IMR-90 (cell line): ENCODE results near the gene RFX2. TPM values are rescaled to one million over a fixed set of nuclear protein-coding genes. Genes with fewer than 3 reads are reported as not detected.
A peak's percentile ranks its signal among the peaks of the same experiment; 100 is the strongest.

Experiments
- ATAC-seq: fragments of 200-7000 bp; cut with Tn5 transposase; 2 replicates; pipeline ENCODE4 v1.9.1; 2020; ENCODE audit warnings: low read depth, mild to moderate bottlenecking, moderate library complexity
- BruUV-seq: library from RNA; stranded (reverse); fragments of 400-500 nt; replicated peaks from 2 replicates; lab custom pipeline; 2021; lab: Mats Ljungman, UMichigan
- CTCF ChIA-PET: fragments of 300-600 bp; formaldehyde crosslinking; extraction: SDS; loops from one replicate; lab custom pipeline; 2021; ENCODE audit warnings: antibody characterized with exemption; lab: Yijun Ruan, JAX
- POLR2A ChIA-PET: fragments of 300-600 bp; sonication (Branson Sonifier 250); formaldehyde crosslinking; loops from one replicate; lab custom pipeline; 2022; ENCODE audit warnings: antibody characterized with exemption; ENCODE audit not compliant: unreplicated experiment; lab: Charles Lee
- DNase-seq: peaks from one replicate; pipeline ENCODE4 v3.0.0; 2013
- H2AFZ ChIP-seq: replicated peaks from 2 replicates; pipeline ENCODE3; 2013; ENCODE audit warnings: low read length, mild to moderate bottlenecking; ENCODE audit not compliant: poor library complexity
- H2AK5ac ChIP-seq: 2 replicates; pipeline ENCODE4 v1.6.1; 2013; ENCODE audit warnings: low read depth, low read length, inconsistent platforms
- H2AK9ac ChIP-seq: replicated peaks from 2 replicates; pipeline ENCODE3; 2013; ENCODE audit warnings: mild to moderate bottlenecking, low read depth, low read length, moderate library complexity; ENCODE audit not compliant: poor library complexity
- H2BK120ac ChIP-seq: 2 replicates; pipeline ENCODE4 v1.6.1; 2013; ENCODE audit warnings: low read depth, low read length, inconsistent platforms
- H2BK15ac ChIP-seq: 3 replicates; pipeline ENCODE4 v1.6.1; 2013; ENCODE audit warnings: low read depth, low read length, inconsistent platforms
- H2BK20ac ChIP-seq: 2 replicates; pipeline ENCODE4 v1.6.1; 2013; ENCODE audit warnings: low read depth, mild to moderate bottlenecking, inconsistent platforms, low read length, moderate library complexity
- H2BK5ac ChIP-seq: 2 replicates; pipeline ENCODE4 v1.6.1; 2013; ENCODE audit warnings: mild to moderate bottlenecking, low read depth, low read length, inconsistent platforms; ENCODE audit not compliant: poor library complexity, severe bottlenecking
- H3K14ac ChIP-seq: replicated peaks from 2 replicates; pipeline ENCODE4 v1.6.1; 2013; ENCODE audit warnings: low read depth, low read length, inconsistent platforms
- H3K18ac ChIP-seq: 2 replicates; pipeline ENCODE4 v1.6.1; 2013; ENCODE audit warnings: low read depth, low read length, control low read depth
- H3K23ac ChIP-seq: 2 replicates; pipeline ENCODE4 v1.6.1; 2013; ENCODE audit warnings: low read depth, low read length, inconsistent platforms
- H3K27ac ChIP-seq: 2 replicates; pipeline ENCODE4 v1.5.1; 2013; ENCODE audit warnings: mild to moderate bottlenecking, control low read depth, low read length; ENCODE audit not compliant: insufficient read depth
- H3K27me3 ChIP-seq: 2 replicates; pipeline ENCODE4 v1.6.1; 2013; ENCODE audit warnings: low read length; ENCODE audit not compliant: control insufficient read depth, insufficient read depth
- H3K36me3 ChIP-seq: 2 replicates; pipeline ENCODE4 v1.6.1; 2013; ENCODE audit warnings: low read length, mixed read lengths; ENCODE audit not compliant: control insufficient read depth, insufficient read depth
- H3K4ac ChIP-seq: 2 replicates; pipeline ENCODE4 v1.6.1; 2013; ENCODE audit warnings: low read depth, low read length, inconsistent platforms
- H3K4me1 ChIP-seq: 2 replicates; pipeline ENCODE4 v1.6.1; 2013; ENCODE audit warnings: low read length, mixed read lengths; ENCODE audit not compliant: control insufficient read depth, insufficient read depth
- H3K4me2 ChIP-seq: 2 replicates; pipeline ENCODE4 v1.6.1; 2013; ENCODE audit warnings: low read depth, mild to moderate bottlenecking, control low read depth, low read length, moderate library complexity
- H3K4me3 ChIP-seq: 2 replicates; pipeline ENCODE4 v1.5.1; 2013; ENCODE audit warnings: low read depth, mild to moderate bottlenecking, control low read depth, low read length, moderate library complexity; ENCODE audit not compliant: insufficient read depth
- H3K56ac ChIP-seq: 2 replicates; pipeline ENCODE4 v1.6.1; 2013; ENCODE audit warnings: low read length, inconsistent platforms; ENCODE audit not compliant: insufficient read depth; ENCODE audit errors: extremely low read depth
- H3K79me1 ChIP-seq, 2 experiments: 2 replicates each; pipeline ENCODE4 v1.6.1; 2013; ENCODE audit warnings: low read length in 2 of 2, inconsistent platforms in 1 of 2, low read depth in 1 of 2
- H3K9ac ChIP-seq: 2 replicates; pipeline ENCODE4 v1.6.1; 2013; ENCODE audit warnings: low read depth, low read length, control low read depth
- H3K9me1 ChIP-seq: 2 replicates; pipeline ENCODE4 v1.6.1; 2013; ENCODE audit warnings: low read length, inconsistent platforms; ENCODE audit not compliant: insufficient read depth
- H3K9me3 ChIP-seq: 2 replicates; pipeline ENCODE4 v1.6.1; 2013; ENCODE audit warnings: low read length; ENCODE audit not compliant: control insufficient read depth, insufficient read depth
- H4K20me1 ChIP-seq: 2 replicates; pipeline ENCODE4 v1.6.1; 2013; ENCODE audit warnings: low read length, inconsistent platforms; ENCODE audit not compliant: insufficient read depth
- H4K5ac ChIP-seq: 2 replicates; pipeline ENCODE4 v1.6.1; 2013; ENCODE audit warnings: mild to moderate bottlenecking, low read depth, low read length, control low read depth
- H4K8ac ChIP-seq, 2 experiments: 2 replicates each; pipeline ENCODE4 v1.6.1; 2013; ENCODE audit warnings: low read depth in 2 of 2, low read length in 2 of 2, control low read depth in 1 of 2, inconsistent platforms in 1 of 2
- H4K91ac ChIP-seq: 2 replicates; pipeline ENCODE4 v1.6.1; 2013; ENCODE audit warnings: low read depth, low read length, inconsistent platforms; ENCODE audit not compliant: insufficient read depth
- CHD1 ChIP-seq: IDR thresholded peaks from 2 replicates; pipeline ENCODE4 v1.6.1; 2012; ENCODE audit warnings: low read depth, low read length, improper control_type of control experiment
- MAFK ChIP-seq: IDR thresholded peaks from 2 replicates; pipeline ENCODE4 v1.6.1; 2012; ENCODE audit warnings: low read depth, low read length, improper control_type of control experiment
- MAZ ChIP-seq: IDR thresholded peaks from 2 replicates; pipeline ENCODE4 v1.6.1; 2012; ENCODE audit warnings: low read depth, mild to moderate bottlenecking, low read length, improper control_type of control experiment, moderate library complexity, borderline replicate concordance
- NFE2L2 ChIP-seq: fragments of 150-350 bp; IDR thresholded peaks from 2 replicates; pipeline ENCODE4 v1.6.1; 2016; ENCODE audit warnings: low read depth, mild to moderate bottlenecking, low read length
- POLR2A ChIP-seq: IDR thresholded peaks from 2 replicates; pipeline ENCODE4 v1.6.1; 2012; ENCODE audit warnings: mild to moderate bottlenecking, low read depth, low read length
- RCOR1 ChIP-seq: IDR thresholded peaks from 2 replicates; pipeline ENCODE4 v1.6.1; 2012; ENCODE audit warnings: mild to moderate bottlenecking, low read length, improper control_type of control experiment; ENCODE audit not compliant: insufficient replicate concordance
- WGBS, 2 experiments: methylation state at CpG; one replicate each; pipeline versions ENCODE4 v1.1.5 to v1.1.7; 2013; ENCODE audit warnings: missing lambda C conversion rate in 2 of 2; ENCODE audit not compliant: insufficient read length in 1 of 2; ENCODE audit errors: extremely low coverage in 2 of 2; 5-methylcytosine and 5-hydroxymethylcytosine counted together
- dilution Hi-C: fragments of 300-500 bp; cut with HindIII; formaldehyde crosslinking; loops from one replicate; pipeline ENCODE4 v1.14.3; 2018; ENCODE audit warnings: low sequenced_read_pairs; ENCODE audit not compliant: unreplicated experiment
- in situ Hi-C: fragments of 300-500 bp; cut with MboI; formaldehyde crosslinking; loops from 3 replicates; pipeline ENCODE4 v1.14.3; 2019; ENCODE audit warnings: low sequenced_read_pairs, inconsistent platforms, mixed read lengths
- intact Hi-C: fragments of 100-400 bp; cut with micrococcal nuclease; formaldehyde crosslinking; loops from 2 replicates; pipeline ENCODE4 v1.10.0; 2022
- polyA plus RNA-seq, 3 experiments: library from polyadenylated mRNA; depleted of rRNA; stranded (reverse); fragments of >200 nt; gene quantifications; 2 replicates each; pipeline ENCODE4 v1.2.3, GENCODE V29; 2012; ENCODE audit warnings: low replicate concordance in 1 of 3
- total RNA-seq: library from RNA; depleted of rRNA; stranded (reverse); fragments of >200 nt; gene quantifications from 2 replicates; pipeline ENCODE4 v1.2.3, GENCODE V29; 2012

RFX2 gene
- total and polyA plus RNA-seq, 2 of the 4 experiments (the other 2 are of a cell fraction): 2.2 to 4.9 TPM

DNA sequence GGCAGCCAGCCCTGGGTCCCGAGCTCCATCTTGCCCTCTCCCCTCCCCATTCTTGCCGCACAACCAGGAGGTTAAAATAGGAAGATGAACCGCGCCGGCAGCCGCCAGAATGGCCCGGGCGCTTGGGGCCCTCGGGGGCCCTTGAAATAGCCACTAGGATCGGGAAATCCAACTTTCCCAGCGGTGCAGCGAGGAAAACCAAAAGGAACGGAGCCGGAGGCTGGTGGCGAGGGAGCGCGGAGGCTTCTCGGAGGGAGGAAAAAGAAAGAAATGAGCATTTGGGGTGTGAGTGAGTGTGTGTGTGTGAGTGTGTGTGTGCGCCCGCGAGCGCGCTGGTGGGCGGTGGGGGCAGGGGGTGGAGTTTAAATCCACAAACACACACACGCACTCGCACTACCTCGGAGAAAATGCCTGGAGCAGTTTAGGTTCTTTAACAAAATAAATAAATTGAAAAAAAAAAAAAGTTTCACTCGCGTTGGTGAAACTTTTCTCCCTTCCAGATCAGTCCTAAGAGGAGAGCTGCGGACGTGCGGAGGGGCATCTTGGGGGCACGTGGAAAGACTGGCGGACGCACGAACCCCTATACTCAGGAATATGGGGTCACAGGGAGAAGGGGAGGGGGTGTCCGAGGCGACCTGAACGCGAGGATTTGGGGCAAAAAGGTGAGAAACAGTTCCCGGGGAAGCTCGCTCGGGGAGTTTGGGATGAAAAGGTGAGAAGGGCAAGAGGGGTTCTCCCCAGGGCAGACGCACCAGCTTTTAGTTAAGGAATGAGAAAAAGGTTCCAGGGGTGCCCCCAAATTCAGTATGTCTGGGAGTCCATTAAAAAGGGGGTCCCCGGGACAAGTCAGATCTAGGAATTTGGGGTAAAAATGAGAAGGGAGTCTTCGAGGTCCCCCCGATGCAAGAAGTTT lies 1.3 kb downstream of the RFX2 start:
- H3K9me3 ChIP-seq: no peaks in the 10 kb centered on the region
- no TSS peak for BruUV-seq
- peak overlapping the region; percentile 20 for H4K91ac ChIP-seq
- peak overlapping the region; percentile 39 for H2BK120ac ChIP-seq
- peaks cover 4 to 17% of the 10 kb centered on the region in 2 experiments for H3K79me1 ChIP-seq
- peak overlapping the region; percentile 88 for H3K9ac ChIP-seq
- dilution Hi-C loops (no loop called here), intact Hi-C loops (loop anchor here (5.0 kb wide), 2 partner anchors 62 to 122 kb away; no protein-coding TSS in a partner anchor), in situ Hi-C loops (no loop called here)
- peak overlapping the region; percentile 48 for H2BK5ac ChIP-seq
- no peaks in the 10 kb centered on the region for H3K36me3 ChIP-seq
- H3K27me3 ChIP-seq: no peaks in the 10 kb centered on the region
- H3K56ac ChIP-seq: 0 out of 2 replicates have a peak overlapping the region, but pooled peaks have one; percentile 18
- H3K23ac ChIP-seq: peak overlapping the region; percentile 68
- ChIA-PET POLR2A (no interaction called here), CTCF (no interaction called here)
- TF ChIP-seq POLR2A: peak; percentile 19; the same call in 1 of the 2 replicates
- TF ChIP-seq MAFK: no peak
- no peak for TF ChIP-seq CHD1
- no peak for TF ChIP-seq NFE2L2
- peak; percentile 43; the same call in 1 of the 2 replicates for TF ChIP-seq MAZ
- no peak for TF ChIP-seq RCOR1
- 0 out of 3 replicates have a peak overlapping the region, but pooled peaks have one; percentile 17 for H2BK15ac ChIP-seq
- ATAC-seq (peak; percentile 4; the same call in 1 of the 2 replicates), DNase-seq (peak; percentile 66)
- 5% methylated on average over 13 of the region's 47 CpGs; no CpG with 5 or more reads in 1 of the 2 experiments for WGBS, 2 experiments
- no peaks in the 10 kb centered on the region for H4K20me1 ChIP-seq
- H4K8ac ChIP-seq: peak overlapping the region in 1 of 2 experiments; percentile 14; a peak in 1 of 4 replicates
- H2BK20ac ChIP-seq: peak overlapping the region; percentile 25
- H3K4me3 ChIP-seq: peak overlapping the region; percentile 64
- peak overlapping the region; percentile 47; the same call in 1 of the 2 replicates for H4K5ac ChIP-seq
- peak overlapping the region; percentile 75 for H2AK9ac ChIP-seq
- H3K14ac ChIP-seq: peak overlapping the region; percentile 75
- H3K18ac ChIP-seq: peak overlapping the region; percentile 75
- H2AFZ ChIP-seq: peak overlapping the region; percentile 85
- H3K27ac ChIP-seq: peak overlapping the region; percentile 67
- peaks cover 8% of the 10 kb centered on the region for H3K4me1 ChIP-seq
- H2AK5ac ChIP-seq: 0 out of 2 replicates have a peak overlapping the region, but pooled peaks have one; percentile 30
- H3K4ac ChIP-seq: peak overlapping the region; percentile 68
- no peaks in the 10 kb centered on the region; the same call in 1 of the 2 replicates for H3K9me1 ChIP-seq
- peak overlapping the region; percentile 99 for H3K4me2 ChIP-seq
